ENCODE measurements around the gene HIRA.

DNA sequence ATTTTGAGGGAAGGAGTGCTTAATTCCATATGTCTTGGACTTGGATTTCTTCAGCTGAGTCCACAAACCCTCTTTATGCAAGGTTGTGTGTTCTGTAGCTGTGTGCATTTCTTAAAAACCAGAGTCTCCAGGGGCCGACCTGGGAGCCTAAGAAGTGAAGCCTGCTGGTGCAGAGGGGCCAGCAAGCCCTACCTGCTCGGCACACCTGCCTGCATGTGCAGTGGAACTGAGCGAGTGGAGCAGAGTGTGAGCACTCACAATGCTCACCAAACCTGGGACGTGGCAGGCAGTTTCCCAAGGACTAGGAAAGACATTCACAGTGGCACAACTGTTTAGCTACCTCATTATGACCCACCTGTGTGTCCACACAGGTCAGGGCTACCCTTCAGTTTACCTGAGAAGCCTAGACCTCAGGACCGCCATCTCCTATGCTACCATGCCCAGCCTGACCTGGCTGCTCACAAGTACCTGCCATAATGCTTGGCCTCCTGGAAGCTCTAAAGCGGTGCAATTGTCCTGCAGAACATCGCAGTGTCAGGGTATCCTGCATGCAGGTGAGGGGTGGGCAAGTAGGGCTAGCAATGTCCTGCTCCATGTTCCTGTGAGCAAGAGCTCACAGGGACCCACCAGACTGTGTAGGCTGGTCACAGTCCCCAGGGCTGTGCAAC is 12.1 kb upstream of the HIRA start:
- no peak for TF ChIP-seq POLR2A (IDR thresholded peaks at IDR 0.05)
- no peak for TF ChIP-seq CTCF (IDR thresholded peaks at IDR 0.05)
